ENCODE data around the gene WDR38. TPM values are rescaled to one million over a fixed set of nuclear protein-coding genes. Genes with fewer than 3 reads are reported as not detected.

Gene WDR38
- total RNA-seq, 4 donors from 2014 or later, result not detected

DNA sequence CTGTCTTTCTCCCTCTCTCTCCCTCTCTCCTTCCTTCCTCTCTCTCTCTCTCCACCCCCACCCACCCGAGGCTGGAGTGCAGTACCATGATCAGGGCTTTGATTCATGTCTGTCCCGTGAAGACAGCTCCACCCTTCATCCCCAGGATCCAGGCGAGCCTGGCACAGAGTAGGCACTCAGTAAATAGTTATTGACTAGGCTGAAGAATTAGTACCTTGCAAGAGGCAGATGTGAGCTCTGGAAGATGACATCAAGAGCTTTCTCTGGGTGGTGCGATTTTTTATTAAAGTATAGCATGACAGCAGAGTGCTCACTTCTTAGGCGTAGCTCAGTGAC is 24.0 kb upstream of the WDR38 start:
- in situ Hi-C loops (cut with MboI; ENCODE audit: low pct_ligation_motif_present in 1 of 4, low pct_unique_long_range_greater_than_20kb in 1 of 4, low sequenced_read_pairs in 3 of 4), result no loop called here
- peaks cover under 1 to 12% (median 7%) of the 10 kb centered on the region in 4 donors for H3K4me1 ChIP-seq
- 38 to 58% methylated on average over 3 to 5 of the region's 5 CpGs for whole genome bisulfite sequencing, 2 donors (ENCODE audit: low coverage in 1 of 2)
- no peak for DNase-seq
- H3K36me3 ChIP-seq, result no peaks in the 10 kb centered on the region
- TF ChIP-seq POLR2A (IDR thresholded peaks at IDR 0.05), result no peak
- H3K4me3 ChIP-seq, result no peak overlapping the region
- H3K27me3 ChIP-seq, result no peaks in the 10 kb centered on the region
- no peaks in the 10 kb centered on the region for H3K9me3 ChIP-seq
- no peak overlapping the region for H3K27ac ChIP-seq
- intact Hi-C loops (cut with DNase I; ENCODE audit: low total_unique reads), result no loop called here

DNA sequence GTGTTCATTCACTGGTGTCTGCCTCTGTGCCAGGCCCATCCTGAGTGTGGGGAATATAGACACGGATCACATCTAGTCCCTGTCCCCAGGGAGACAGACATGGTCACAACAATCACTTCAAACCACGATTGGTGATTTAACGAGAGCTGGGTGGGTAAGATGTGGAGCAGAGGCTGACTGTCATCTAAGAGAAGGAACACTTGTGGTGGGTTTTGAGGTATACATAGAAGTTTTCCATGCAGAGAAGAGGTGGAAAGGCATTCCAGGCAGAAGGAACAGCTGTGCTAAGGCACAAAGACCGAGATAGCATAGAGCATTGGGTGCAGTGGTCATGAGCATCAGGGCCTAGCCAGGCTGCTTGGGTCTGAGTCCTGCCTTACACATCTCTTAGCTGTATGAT is 22.7 kb upstream of the WDR38 start:
- no peaks in the 10 kb centered on the region for H3K27me3 ChIP-seq
- no peaks in the 10 kb centered on the region for H3K9me3 ChIP-seq
- WGBS, 2 donors (ENCODE audit: low coverage in 1 of 2), result 76% methylated on average over 4 of the region's 4 CpGs; no CpG with 5 or more reads in 1 of the 2 donors
- in situ Hi-C loops (cut with MboI; ENCODE audit: low pct_ligation_motif_present in 1 of 4, low pct_unique_long_range_greater_than_20kb in 1 of 4, low sequenced_read_pairs in 3 of 4), result no loop called here
- no peak overlapping the region for H3K4me3 ChIP-seq
- DNase-seq, result no peak
- H3K27ac ChIP-seq, result no peak overlapping the region
- intact Hi-C loops (cut with DNase I; ENCODE audit: low total_unique reads), result no loop called here
- H3K36me3 ChIP-seq, result no peaks in the 10 kb centered on the region
- no peak for TF ChIP-seq EP300 (IDR thresholded peaks at IDR 0.05; ENCODE audit: low read depth)
- no peak for TF ChIP-seq POLR2AphosphoS5 (IDR thresholded peaks at IDR 0.05)
- TF ChIP-seq, protein P1, sequence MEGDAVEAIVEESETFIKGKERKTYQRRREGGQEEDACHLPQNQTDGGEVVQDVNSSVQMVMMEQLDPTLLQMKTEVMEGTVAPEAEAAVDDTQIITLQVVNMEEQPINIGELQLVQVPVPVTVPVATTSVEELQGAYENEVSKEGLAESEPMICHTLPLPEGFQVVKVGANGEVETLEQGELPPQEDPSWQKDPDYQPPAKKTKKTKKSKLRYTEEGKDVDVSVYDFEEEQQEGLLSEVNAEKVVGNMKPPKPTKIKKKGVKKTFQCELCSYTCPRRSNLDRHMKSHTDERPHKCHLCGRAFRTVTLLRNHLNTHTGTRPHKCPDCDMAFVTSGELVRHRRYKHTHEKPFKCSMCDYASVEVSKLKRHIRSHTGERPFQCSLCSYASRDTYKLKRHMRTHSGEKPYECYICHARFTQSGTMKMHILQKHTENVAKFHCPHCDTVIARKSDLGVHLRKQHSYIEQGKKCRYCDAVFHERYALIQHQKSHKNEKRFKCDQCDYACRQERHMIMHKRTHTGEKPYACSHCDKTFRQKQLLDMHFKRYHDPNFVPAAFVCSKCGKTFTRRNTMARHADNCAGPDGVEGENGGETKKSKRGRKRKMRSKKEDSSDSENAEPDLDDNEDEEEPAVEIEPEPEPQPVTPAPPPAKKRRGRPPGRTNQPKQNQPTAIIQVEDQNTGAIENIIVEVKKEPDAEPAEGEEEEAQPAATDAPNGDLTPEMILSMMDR (IDR thresholded peaks at IDR 0.05), result no peak
- no peak for TF ChIP-seq POLR2A (IDR thresholded peaks at IDR 0.05)
- peaks cover 12 to 23% (median 17%) of the 10 kb centered on the region in 4 donors for H3K4me1 ChIP-seq

DNA sequence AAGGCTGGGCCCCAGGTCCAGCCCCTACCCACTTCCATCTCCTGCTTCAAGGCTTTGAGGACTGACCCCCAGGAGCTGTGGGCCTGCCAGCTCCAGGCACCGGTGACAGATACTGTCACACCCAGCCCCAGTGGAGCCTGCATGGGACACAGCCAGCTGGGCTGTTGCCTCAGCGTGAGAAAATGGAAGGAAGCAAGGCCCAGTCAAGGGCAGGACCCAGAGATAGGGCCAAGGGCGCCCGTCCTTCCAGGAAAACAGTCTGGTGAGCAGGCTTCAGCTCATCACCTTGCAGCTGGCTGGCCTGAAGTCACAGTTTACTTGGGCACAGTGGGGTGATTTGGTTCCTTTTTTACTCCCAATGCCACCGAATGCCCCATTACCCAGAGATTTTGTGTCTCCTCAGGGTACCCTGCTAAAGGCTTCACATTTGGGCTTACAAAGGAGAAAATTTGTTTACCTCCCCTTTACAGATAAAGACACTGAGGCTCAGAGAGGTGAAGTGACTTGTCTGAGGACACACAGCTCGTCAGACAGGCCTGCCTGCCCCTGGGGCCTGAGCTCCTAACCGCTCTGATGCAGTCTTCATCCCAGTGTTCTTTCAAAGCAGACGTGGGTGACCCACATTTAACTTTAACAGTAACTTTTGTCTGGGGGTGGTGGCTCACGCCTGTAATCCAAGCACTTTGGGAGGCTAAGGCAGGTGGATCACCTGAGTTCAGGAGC is 21.5 kb upstream of the WDR38 start:
- peaks cover 12 to 23% (median 17%) of the 10 kb centered on the region in 4 donors for H3K4me1 ChIP-seq
- intact Hi-C loops (cut with DNase I; ENCODE audit: low total_unique reads) (no loop called here), in situ Hi-C loops (cut with MboI; ENCODE audit: low pct_ligation_motif_present in 1 of 4, low pct_unique_long_range_greater_than_20kb in 1 of 4, low sequenced_read_pairs in 3 of 4) (no loop called here)
- 78% methylated on average over 9 of the region's 9 CpGs; no CpG with 5 or more reads in 1 of the 2 donors for WGBS, 2 donors (ENCODE audit: low coverage in 1 of 2)
- H3K36me3 ChIP-seq, result no peaks in the 10 kb centered on the region
- no peaks in the 10 kb centered on the region for H3K9me3 ChIP-seq
- H3K27ac ChIP-seq, result peak overlapping the region; percentile 63 to 84 (median 72)
- H3K27me3 ChIP-seq, result no peaks in the 10 kb centered on the region
- TF ChIP-seq EP300 (IDR thresholded peaks at IDR 0.05; ENCODE audit: low read depth) (no peak), POLR2AphosphoS5 (IDR thresholded peaks at IDR 0.05) (no peak), POLR2A (IDR thresholded peaks at IDR 0.05) (no peak)
- TF ChIP-seq, protein P1 (IDR thresholded peaks at IDR 0.05), result no peak
- H3K4me3 ChIP-seq, result no peak overlapping the region
- DNase-seq, result no peak

DNA sequence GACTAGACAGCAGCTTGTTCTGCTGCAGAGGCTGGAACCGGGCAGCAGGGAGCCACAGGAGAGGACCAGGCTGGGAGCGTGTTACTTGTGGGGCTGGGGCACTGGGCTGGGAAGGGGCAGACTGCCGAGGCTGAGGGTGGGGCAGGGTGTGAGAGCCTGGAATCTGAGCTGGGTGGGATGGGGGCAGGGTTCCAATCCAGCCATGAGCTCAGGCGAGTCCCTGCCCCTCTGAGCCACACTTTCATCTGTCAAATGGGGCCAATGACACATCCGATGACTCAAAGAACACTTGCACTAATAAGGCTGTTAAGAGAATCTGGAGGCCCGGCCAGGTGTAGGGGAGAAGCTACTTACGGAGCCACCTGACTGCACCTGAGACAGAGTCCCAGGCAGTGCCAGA is 18.7 kb upstream of the WDR38 start:
- no peaks in the 10 kb centered on the region for H3K27me3 ChIP-seq
- H3K4me1 ChIP-seq, result peaks cover 12 to 23% (median 17%) of the 10 kb centered on the region in 4 donors
- no peaks in the 10 kb centered on the region for H3K36me3 ChIP-seq
- DNase-seq, result no peak
- WGBS, 2 donors (ENCODE audit: low coverage in 1 of 2), result 47% methylated on average over 6 of the region's 7 CpGs; no CpG with 5 or more reads in 1 of the 2 donors
- H3K9me3 ChIP-seq, result no peaks in the 10 kb centered on the region
- no peak overlapping the region for H3K4me3 ChIP-seq
- H3K27ac ChIP-seq, result peak overlapping the region in 3 of 4 donors; percentile 40 to 43 (median 42)
- intact Hi-C loops (cut with DNase I; ENCODE audit: low total_unique reads), result no loop called here
- in situ Hi-C loops (cut with MboI; ENCODE audit: low pct_ligation_motif_present in 1 of 4, low pct_unique_long_range_greater_than_20kb in 1 of 4, low sequenced_read_pairs in 3 of 4), result no loop called here
- no peak for TF ChIP-seq POLR2AphosphoS5 (IDR thresholded peaks at IDR 0.05)
- TF ChIP-seq POLR2A (IDR thresholded peaks at IDR 0.05), result no peak
- TF ChIP-seq, protein P1 (IDR thresholded peaks at IDR 0.05), result no peak
- TF ChIP-seq EP300 (IDR thresholded peaks at IDR 0.05; ENCODE audit: low read depth), result no peak
